ENCODE measurements around the gene CMTM4.

- TF ChIP-seq POLR2A (IDR thresholded peaks at IDR 0.05; ENCODE audit: low read length) (no peak), GATA1 (IDR thresholded peaks at IDR 0.05; ENCODE audit: low read depth, low read length) (no peak)
Measured at GRCh38 chr16:66714654-66715307, 18.2 kb upstream of the CMTM4 start.

Measured in erythroblast (primary cell).